GM06990 (cell line): ENCODE measurements around the gene AKAP13.

Experiments
- DNase-seq: peaks from one replicate; pipeline ENCODE4 v3.0.0-alpha.2; 2011; ENCODE audit not compliant: insufficient read length; ENCODE audit errors: extremely low read depth
- H3K27me3 ChIP-seq: replicated peaks from 2 replicates; pipeline ENCODE4 v1.6.0; 2011; ENCODE audit warnings: low read length; ENCODE audit not compliant: control insufficient read depth, insufficient read depth
- H3K36me3 ChIP-seq: 2 replicates; pipeline ENCODE4 v1.5.1; 2011; ENCODE audit warnings: low read length; ENCODE audit not compliant: control insufficient read depth, insufficient read depth
- H3K4me3 ChIP-seq: replicated peaks from 2 replicates; pipeline ENCODE4 v1.5.1; 2011; ENCODE audit warnings: low read depth, mild to moderate bottlenecking, control low read depth, low read length
- CTCF ChIP-seq: IDR thresholded peaks from 2 replicates; pipeline ENCODE4 v1.5.1; 2011; ENCODE audit warnings: low read length, control low read depth, mild to moderate bottlenecking, inconsistent platforms; ENCODE audit not compliant: insufficient read depth, poor library complexity, severe bottlenecking

Gene AKAP13

GRCh38 chr15:85379403-85380131 lies 836 bp upstream of the AKAP13 start:
- Histone ChIP-seq H3K36me3 (no peaks in the 10 kb centered on the region), H3K27me3 (no peaks in the 10 kb centered on the region), H3K4me3 (peak overlapping the region; percentile 80)
- peak; percentile 39 for DNase-seq
- TF ChIP-seq CTCF = no peak

DNA sequence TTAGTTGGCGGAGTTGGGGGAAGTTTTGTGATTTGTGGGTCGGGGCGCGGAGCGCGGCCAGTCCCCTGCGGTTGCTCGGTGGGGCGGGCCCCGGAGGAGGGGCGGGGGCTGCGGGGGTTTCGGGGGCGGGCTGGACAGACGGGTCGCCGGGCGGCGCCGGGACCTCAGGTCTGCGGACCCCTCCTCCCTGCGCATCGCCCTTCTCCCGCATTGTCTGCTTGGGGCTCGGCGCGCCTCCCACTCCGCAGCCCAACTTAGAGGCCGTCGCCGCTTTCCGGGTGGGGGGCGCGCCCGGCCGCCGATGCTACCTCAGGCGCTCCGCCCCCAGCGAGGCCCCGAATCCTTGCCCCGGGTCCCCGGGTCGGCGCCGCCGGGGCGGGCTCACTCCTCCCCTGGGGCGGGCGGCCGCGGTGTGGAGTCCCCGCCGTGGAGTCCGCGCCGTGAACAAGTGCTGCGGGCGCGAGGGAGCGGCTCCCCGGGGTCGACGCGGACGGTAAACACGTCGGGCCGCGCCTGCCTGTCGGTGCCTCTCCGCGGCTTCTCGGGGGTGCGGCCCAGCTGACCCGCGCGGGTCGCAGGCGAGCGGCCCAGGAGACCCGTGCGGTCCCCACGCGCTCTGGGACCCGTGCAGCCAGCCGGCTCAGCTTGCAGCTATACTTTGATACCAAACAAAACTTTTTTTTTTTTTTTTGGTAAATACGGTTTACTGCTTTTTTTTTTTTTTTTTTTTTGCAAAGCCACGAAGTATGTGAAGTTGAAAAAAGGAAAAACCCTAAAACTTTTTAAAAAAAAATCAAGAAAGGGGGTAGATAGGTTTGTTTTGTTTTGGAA lies 624 bp downstream of the AKAP13 start:
- peak; percentile 76 for DNase-seq
- no peak for TF ChIP-seq CTCF
- peak overlapping the region; percentile 80 for H3K4me3 ChIP-seq
- no peaks in the 10 kb centered on the region for H3K27me3 ChIP-seq
- no peaks in the 10 kb centered on the region for H3K36me3 ChIP-seq

- Histone ChIP-seq H3K27me3 (no peaks in the 10 kb centered on the region), H3K4me3 (peak overlapping the region; percentile 80), H3K36me3 (no peaks in the 10 kb centered on the region; the same call in 1 of the 2 replicates)
- no peak for DNase-seq
- no peak for TF ChIP-seq CTCF
Observed at GRCh38 chr15:85381850-85382751, 1.7 kb downstream of the AKAP13 start.

DNA sequence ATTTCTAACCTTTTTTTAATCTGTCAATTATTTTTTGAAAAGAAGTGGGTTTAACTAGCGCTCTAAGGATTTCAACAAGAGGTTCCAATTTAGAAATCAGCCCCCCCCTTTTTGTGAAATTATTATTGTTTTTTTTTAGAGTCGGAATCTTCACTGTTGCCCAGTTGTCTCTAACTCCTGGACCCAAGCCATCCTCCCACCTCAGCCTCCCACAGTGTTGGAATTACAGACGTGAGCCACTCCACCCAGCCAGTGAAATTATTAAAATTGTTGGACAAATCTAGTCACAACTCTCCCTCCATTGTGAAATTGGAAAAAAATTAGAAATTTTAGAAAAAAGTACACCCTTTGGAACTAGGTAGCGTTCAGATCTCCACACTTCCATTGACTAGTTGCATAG lies 2.5 kb downstream of the AKAP13 start:
- Histone ChIP-seq H3K36me3 (no peaks in the 10 kb centered on the region; the same call in 1 of the 2 replicates), H3K4me3 (peak overlapping the region; percentile 80), H3K27me3 (no peaks in the 10 kb centered on the region)
- no peak for TF ChIP-seq CTCF
- DNase-seq = no peak

GRCh38 chr15:85383470-85384148 lies 3.2 kb downstream of the AKAP13 start:
- no peak for TF ChIP-seq CTCF
- Histone ChIP-seq H3K27me3 (no peaks in the 10 kb centered on the region), H3K36me3 (no peaks in the 10 kb centered on the region; the same call in 1 of the 2 replicates), H3K4me3 (no peak overlapping the region)
- DNase-seq = peak; percentile 46
